Astrocyte of the spinal cord (primary cell): ENCODE measurements around the gene OR2C1.

ENCODE experiments used
- DNase-seq: peaks from one replicate; pipeline ENCODE4 v3.0.0; 2011; ENCODE audit warnings: low read depth, low spot score
- H3K4me3 ChIP-seq: 2 replicates; pipeline ENCODE4 v1.5.1; 2011; ENCODE audit warnings: low read depth, mild to moderate bottlenecking, low read length, moderate library complexity
- in situ Hi-C: cut with HindIII; loops from 2 replicates; pipeline ENCODE4 v1.10.0; 2017; ENCODE audit warnings: low sequenced_read_pairs
- TF ChIP-seq, protein P1 (sequence below): IDR thresholded peaks from 2 replicates; pipeline ENCODE4 v1.5.1; 2012; ENCODE audit warnings: low read depth, mild to moderate bottlenecking, low read length, inconsistent platforms

The OR2C1 gene

DNA sequence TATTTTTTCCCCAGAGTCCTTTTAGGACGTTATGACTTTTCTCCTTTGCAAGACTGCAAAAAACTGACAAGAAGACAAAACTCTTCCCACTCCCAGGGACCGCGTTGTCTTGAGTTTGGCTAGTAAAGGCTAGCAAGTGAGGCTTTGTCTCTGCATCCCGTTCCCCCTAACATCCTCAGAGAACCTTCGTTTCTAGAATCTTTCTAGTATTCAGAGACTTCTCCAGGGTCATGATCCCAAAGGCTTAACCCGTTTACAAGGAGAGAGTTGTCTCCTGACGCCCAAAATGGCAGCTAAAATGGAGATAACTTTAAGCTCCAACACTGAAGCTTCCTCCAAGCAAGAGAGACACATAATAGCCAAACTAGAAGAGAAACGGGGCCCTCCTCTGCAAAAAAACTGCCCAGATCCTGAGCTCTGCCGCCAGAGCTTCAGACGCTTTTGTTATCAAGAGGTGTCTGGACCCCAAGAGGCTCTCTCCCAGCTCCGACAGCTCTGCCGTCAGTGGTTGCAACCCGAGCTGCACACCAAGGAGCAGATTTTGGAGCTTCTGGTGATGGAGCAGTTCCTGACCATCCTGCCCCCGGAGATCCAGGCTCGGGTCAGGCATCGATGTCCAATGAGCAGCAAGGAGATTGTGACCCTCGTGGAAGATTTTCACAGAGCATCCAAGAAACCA is 46.2 kb downstream of the OR2C1 start:
- TF ChIP-seq, protein P1, sequence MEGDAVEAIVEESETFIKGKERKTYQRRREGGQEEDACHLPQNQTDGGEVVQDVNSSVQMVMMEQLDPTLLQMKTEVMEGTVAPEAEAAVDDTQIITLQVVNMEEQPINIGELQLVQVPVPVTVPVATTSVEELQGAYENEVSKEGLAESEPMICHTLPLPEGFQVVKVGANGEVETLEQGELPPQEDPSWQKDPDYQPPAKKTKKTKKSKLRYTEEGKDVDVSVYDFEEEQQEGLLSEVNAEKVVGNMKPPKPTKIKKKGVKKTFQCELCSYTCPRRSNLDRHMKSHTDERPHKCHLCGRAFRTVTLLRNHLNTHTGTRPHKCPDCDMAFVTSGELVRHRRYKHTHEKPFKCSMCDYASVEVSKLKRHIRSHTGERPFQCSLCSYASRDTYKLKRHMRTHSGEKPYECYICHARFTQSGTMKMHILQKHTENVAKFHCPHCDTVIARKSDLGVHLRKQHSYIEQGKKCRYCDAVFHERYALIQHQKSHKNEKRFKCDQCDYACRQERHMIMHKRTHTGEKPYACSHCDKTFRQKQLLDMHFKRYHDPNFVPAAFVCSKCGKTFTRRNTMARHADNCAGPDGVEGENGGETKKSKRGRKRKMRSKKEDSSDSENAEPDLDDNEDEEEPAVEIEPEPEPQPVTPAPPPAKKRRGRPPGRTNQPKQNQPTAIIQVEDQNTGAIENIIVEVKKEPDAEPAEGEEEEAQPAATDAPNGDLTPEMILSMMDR = no peak
- peak overlapping the region; percentile 88 for H3K4me3 ChIP-seq
- in situ Hi-C loops = no loop called here
- peak; percentile 24 for DNase-seq
